Testis (tissue), 2 donors: ENCODE measurements around the gene MEIS2.

Experiments
- POLR2A ChIP-seq: fragments of 450-650 bp; IDR thresholded peaks from one replicate; pipeline ENCODE4 v1.6.1; 2017; ENCODE audit warnings: antibody characterized with exemption, mild to moderate bottlenecking, moderate library complexity
- TF ChIP-seq, protein P1 (sequence below), 3 experiments: fragments of 450-650 bp in 2 of 3; fragments of 200-600 bp in 1 of 3; sonication (generic) in 1 of 3; IDR thresholded peaks; one replicate each; pipeline ENCODE4 v1.5.1; 2016 to 2019; ENCODE audit warnings: antibody characterized with exemption in 3 of 3, mild to moderate bottlenecking in 2 of 3, moderate library complexity in 1 of 3

DNA sequence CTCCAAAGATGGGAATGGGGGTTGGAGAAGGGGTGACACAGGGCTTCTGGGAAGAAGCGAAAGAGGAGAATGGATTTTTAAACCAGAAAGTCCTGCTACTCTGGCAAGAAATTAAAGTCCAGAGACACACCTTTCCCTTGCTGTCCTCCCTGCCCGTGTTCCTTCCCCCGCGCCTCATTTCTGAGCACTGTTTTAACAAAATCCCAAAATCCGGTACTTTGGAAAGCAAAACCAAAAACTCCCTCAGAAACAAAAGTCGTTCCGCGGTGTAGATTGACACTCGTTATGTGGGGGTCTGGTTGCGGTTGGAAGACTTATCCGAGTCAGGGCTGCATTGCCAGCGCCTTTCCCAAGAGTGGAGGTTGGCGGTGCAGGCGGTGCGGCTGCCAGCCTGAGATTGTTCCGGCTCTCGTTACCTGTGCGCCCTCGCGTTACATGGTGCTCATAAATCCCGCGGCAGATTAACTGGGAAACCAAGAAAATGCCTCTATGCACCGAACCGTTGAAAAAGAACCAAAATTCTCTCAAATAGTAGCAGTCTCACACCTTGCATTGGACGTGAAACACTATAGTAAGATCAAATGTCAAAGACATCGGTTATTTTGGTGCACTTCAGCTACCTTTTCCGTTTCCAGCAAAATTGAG, 217.7 kb downstream of the MEIS2 start:
- TF ChIP-seq POLR2A, result no peak
- TF ChIP-seq, protein P1, sequence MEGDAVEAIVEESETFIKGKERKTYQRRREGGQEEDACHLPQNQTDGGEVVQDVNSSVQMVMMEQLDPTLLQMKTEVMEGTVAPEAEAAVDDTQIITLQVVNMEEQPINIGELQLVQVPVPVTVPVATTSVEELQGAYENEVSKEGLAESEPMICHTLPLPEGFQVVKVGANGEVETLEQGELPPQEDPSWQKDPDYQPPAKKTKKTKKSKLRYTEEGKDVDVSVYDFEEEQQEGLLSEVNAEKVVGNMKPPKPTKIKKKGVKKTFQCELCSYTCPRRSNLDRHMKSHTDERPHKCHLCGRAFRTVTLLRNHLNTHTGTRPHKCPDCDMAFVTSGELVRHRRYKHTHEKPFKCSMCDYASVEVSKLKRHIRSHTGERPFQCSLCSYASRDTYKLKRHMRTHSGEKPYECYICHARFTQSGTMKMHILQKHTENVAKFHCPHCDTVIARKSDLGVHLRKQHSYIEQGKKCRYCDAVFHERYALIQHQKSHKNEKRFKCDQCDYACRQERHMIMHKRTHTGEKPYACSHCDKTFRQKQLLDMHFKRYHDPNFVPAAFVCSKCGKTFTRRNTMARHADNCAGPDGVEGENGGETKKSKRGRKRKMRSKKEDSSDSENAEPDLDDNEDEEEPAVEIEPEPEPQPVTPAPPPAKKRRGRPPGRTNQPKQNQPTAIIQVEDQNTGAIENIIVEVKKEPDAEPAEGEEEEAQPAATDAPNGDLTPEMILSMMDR (IDR thresholded peaks at IDR 0.05), result no peak
